Retinal pigment epithelial cell (primary cell): Measurements from ENCODE around the gene SPATA13.

Experiments used
- DNase-seq: peaks from one replicate; pipeline ENCODE4 v3.0.0-alpha.2; 2010; ENCODE audit warnings: low read depth
- H3K4me3 ChIP-seq: 2 replicates; pipeline ENCODE4 v1.5.1; 2011; ENCODE audit warnings: mild to moderate bottlenecking, low read length, control low read depth, moderate library complexity
- CTCF ChIP-seq: conservative IDR thresholded peaks from 2 replicates; pipeline ENCODE4 v1.5.1; 2011; ENCODE audit warnings: low read depth, low read length, control low read depth, inconsistent platforms

The SPATA13 gene

GRCh38 chr13:24287748-24288287, 127.3 kb downstream of the SPATA13 start:
- no peak overlapping the region for H3K4me3 ChIP-seq
- TF ChIP-seq CTCF = no peak
- DNase-seq = no peak

GRCh38 chr13:24288870-24289269, 128.3 kb downstream of the SPATA13 start:
- H3K4me3 ChIP-seq = no peak overlapping the region
- no peak for DNase-seq
- TF ChIP-seq CTCF = no peak

GRCh38 chr13:24290280-24290932, 129.9 kb downstream of the SPATA13 start:
- no peak for DNase-seq
- no peak overlapping the region for H3K4me3 ChIP-seq
- TF ChIP-seq CTCF = no peak

- no peak for TF ChIP-seq CTCF
- DNase-seq = no peak
- no peak overlapping the region for H3K4me3 ChIP-seq
Measured at GRCh38 chr13:24292481-24292880, 132.0 kb downstream of the SPATA13 start.

GRCh38 chr13:24293746-24294145, 133.2 kb downstream of the SPATA13 start:
- no peak for TF ChIP-seq CTCF
- no peak for DNase-seq
- H3K4me3 ChIP-seq = no peak overlapping the region

GRCh38 chr13:24299488-24300114, 139.1 kb downstream of the SPATA13 start:
- DNase-seq = no peak
- H3K4me3 ChIP-seq = no peak overlapping the region
- no peak for TF ChIP-seq CTCF

GRCh38 chr13:24301434-24301833, 140.9 kb downstream of the SPATA13 start:
- no peak for DNase-seq
- no peak for TF ChIP-seq CTCF
- no peak overlapping the region for H3K4me3 ChIP-seq
